GM18868 (cell line): ENCODE results near the gene HOXB7.

Experiments
- ATAC-seq: cut with Tn5 transposase; IDR thresholded peaks from one replicate; pipeline ENCODE4 v1.9.1; 2021; ENCODE audit warnings: mild to moderate bottlenecking, moderate library complexity; ENCODE audit not compliant: unreplicated experiment

The HOXB7 gene

GRCh38 chr17:48624544-48625494, 14.0 kb upstream of the HOXB7 start:
- ATAC-seq = no peak

DNA sequence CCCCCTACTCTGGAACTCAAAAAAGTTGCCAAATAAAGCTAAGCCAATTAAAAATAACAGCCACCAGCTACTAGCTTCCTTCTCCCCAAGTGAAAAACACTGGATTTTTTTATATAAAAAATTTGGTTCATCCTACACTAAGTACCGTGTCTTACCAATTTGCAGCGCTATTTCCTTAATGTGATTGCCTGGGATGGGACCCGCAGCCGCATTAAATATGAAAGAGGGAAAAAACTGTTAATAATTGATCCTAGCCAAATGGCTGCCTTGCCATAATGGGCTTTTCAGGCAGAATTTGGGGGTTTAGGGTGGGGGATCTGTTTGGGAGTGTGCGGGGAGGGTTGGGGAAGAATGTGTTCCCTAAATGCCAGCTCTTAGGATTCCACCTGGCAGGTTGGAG, 13.3 kb upstream of the HOXB7 start:
- no peak for ATAC-seq

DNA sequence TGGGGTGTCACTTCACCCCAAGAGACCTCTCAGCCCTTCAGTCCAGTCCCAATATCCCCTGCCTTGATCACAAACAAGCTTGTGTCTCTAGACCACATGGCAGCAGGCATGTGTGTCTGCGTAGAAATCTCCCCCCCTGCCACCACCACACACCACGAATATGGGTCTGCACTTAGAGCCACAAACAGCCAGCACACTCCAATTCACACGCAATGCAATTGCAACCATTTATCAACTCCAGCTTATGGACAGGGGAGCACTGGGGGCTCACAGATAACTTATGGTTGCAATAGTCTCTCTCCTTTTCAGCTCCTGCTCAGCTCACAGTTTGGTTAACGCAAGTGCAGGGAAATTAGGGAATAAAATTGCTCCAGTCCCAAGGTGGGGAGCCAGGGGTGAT, 12.8 kb upstream of the HOXB7 start:
- ATAC-seq = no peak

DNA sequence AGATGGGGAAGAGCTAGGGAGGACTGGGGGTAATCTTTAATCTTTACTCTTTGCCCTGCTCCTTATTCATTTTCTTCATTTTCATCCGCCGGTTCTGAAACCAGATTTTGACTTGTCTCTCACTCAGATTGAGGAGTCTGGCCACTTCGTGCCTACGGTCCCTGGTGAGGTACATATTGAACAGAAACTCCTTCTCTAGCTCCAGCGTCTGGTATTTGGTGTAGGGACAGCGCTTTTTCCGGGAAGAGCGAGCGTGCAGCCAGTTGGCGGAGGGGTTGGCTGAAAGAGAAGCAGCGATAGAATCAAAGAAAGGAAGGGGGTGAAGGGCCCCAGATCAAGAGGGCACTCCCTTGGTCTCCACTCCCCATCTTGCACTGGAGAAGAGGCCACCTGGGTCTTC, 12.0 kb upstream of the HOXB7 start:
- ATAC-seq = no peak

DNA sequence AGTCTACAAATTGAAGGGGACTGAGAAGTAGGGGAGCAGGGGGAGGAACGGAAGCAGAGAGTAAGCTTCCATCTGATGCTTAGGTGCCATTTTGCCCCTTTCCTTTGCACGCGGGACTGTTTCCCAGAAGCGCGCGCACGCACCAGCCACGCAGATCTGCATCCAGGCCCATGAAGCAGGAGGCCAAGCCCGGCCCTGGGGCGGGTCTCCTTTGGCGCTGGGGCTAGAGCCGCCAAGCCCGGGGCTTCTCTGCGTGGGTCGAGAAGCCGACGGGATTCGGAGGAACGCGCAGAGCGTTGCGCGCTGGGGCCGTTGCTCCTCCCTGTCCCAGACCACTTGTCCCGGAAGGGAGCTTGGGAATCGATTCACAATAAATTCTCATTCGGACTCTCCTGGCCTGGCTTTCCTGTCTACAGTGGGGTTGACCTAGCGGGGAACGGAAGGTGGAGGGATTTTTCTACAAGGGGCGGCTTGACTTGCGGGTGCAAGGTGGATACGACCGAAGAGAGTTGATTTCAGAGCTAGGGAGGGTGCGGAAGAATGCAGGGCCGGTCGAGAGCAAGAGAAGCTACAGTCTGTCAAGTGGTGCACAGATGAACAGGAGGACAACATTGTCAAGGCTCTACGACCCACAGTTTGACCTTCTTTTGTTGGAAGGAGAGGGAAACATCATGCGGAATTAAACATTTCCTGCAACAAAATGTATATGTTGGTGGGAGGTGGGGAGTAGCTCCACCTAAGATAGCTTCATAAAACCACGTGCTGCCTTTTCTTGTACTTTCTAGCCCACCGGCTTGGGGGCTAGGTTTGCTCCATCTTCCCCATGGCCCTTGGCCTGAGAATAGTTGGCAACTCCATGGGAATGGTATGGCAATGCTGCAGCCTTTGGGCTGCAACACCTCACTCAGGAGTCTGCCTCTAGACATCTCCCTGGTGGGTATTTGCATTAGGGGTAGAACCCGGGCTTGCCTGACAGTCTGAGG, 10.9 kb upstream of the HOXB7 start:
- ATAC-seq = no peak

GRCh38 chr17:48620461-48621139, 9.8 kb upstream of the HOXB7 start:
- ATAC-seq = no peak

- no peak for ATAC-seq
These were observed 9.1 kb upstream of the HOXB7 start for GRCh38 chr17:48619826-48620449.

DNA sequence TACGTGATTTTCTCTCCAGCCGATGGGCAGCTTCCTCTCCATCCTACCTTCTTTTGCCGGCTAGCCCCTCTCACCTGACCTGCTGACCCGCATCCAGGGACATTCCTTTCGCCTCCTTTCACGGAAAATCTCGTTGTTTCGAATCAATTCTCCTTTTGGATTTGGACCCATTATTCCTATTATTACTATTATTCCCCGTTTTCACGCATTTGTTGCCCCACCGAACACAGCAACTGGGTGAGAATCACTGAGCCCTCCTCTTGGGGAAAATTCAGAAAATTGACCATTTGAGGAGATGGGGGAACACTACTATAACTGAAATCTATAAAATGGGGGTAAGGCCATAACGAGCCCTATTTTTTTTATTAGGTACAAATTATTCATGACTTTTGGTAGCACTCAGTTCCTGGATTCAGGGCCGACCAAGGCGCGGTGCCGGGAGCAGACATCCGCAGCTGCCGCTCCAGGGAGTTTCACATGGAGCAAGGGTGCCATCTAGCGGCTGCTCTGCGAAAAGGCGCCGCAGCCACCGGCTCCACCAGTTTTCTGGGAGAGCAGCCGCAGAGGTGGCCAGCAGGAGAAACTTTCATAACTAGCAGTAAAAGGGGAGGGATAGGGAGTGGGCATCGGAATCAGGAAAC, 7.6 kb upstream of the HOXB7 start:
- ATAC-seq = peak; percentile 45

GRCh38 chr17:48617471-48618255, 6.8 kb upstream of the HOXB7 start:
- ATAC-seq = no peak

- ATAC-seq = no peak
These were observed 6.1 kb upstream of the HOXB7 start for GRCh38 chr17:48616717-48617470.

DNA sequence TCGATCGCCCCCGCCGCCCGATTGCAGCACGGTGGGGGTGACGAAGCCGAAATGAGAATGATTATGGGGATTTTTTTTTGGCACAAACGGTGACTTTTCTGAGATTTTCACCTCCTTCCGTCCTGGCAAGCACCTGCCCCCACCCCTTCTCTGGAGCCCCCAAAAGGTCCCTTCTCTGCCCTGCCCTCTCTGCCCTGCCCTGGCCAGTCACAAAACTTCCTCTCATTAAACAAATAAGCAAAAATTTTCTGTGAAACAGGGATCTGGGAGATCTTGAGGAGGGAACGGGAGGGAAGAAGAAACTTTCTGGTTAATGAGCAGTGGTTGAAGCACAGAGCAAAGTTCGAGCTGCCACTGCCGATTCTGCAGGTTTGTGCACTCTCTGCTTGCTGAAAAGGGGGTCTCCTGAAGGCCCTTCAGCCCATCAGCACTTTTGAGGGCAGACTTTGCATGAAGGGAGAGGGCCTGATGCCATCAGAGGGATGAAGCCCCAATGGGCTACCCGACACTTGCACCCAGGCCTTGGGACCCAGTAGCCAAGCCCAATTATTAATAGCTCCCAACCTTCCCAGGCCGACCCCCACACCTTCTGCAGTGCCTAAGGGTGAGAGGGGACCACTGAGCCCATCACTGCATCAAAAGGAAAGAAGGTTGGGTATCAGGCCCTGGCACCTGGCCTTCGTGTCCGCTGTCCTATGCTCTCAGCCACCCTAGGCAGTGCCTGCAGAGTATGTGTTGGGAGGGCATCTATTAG, 5.3 kb upstream of the HOXB7 start:
- no peak for ATAC-seq

- no peak for ATAC-seq
These were observed 4.5 kb upstream of the HOXB7 start, which contains the start of gene HOXB8 for GRCh38 chr17:48615047-48615962. Gene HOXB8 (minus strand): TSS chr17:48615292. CDS start chr17:48614704, 588 bp downstream.

DNA sequence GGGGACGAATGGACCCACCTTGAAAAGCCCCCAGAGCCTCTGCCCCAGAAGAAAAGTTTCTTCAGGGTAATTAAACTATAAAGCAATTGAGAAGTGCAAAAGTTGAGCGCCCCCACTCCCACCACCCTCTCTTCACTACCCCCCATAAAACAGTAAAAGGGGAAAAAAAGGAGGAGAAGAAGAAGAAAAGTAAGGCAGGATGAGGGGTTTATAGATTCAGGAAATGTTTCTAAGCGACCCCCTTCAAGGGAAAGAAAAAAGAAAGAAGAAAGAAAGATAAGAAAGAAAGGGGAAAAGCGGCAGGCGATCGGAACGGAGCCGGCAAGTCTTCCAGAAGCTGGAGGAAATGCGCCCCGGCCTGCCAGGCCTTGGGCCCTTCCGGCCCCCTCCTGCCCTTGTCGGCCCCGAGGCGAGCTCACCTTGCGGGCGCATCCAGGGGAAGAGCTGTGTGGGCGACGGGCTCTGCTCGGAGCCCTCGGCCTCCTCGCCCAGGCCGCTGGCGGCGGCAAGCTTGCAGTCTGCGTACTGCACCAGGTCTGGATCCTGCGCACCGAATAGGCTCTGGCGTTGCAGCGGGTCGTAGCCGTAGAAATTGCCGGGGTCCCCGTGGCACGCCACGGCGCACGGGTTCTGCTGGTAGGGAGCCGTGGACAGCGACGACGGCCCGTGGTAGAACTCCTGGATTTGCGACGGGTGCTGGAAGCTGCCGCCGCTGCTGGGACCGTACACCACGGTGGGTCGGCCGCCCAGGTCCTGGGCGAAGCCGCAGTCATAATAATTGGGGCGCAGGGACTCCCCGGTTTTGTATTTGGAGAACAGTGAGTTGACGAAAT, 3.3 kb upstream of the HOXB7 start:
- no peak for ATAC-seq

DNA sequence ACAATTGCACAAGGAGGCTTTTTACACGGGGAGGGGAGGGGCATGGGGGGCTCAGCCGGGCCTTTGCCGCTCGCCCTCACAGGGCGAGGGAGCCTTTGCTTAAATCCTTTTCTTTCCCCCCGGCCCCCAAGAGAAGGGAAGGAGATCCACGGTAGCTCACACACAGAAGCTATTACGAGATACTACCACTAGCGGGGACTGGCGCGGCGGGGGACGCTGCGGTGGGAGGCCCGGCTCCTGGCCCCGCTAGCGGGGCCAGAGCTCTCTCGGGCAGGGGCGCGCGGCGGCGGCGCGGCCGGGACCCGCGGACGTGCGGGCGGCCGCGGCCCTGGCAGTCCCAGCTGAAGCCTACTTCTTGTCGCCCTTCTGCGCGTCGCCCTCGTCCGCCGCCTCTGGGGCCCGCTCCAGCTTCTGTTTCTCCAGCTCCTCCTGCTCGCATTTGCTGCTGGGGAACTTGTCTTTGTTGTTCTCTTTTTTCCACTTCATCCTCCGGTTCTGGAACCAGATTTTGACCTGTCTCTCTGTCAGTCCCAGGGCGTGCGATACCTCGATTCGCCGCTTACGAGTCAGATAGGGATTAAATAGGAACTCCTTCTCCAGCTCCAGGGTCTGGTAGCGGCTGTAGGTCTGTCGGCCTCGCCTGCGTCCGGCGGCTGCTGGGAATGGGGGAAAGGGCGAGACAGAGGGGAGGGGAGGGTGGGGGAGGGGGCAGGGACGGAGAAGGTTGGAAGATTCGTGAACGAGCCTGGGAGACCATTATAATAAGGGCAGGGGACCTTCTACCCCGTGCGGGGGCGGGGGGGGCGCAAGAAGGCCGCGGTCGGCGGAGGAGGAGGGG, 2.3 kb upstream of the HOXB7 start:
- ATAC-seq = no peak

DNA sequence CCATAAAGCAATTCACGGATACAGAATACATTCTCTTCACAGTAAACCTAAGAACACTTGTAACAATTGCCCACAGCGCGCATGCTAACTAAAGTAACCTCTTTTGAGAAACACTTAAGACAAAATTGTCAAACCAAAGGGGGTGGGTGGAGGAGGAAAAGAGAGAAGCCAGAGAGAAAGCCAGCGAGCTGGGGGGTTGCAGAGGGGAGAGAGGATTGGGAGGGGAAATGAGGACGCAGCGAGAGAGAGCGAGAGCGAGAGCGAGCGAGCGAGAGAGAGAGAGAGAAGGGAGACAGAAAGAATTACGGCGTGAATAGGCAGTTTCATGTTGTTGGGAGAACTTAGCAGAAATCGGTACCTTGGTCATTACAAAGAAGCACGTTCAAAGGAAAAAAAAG, 1.6 kb upstream of the HOXB7 start:
- no peak for ATAC-seq
